SW480 (cell line): ENCODE results near the gene FXYD4.
"Not testable (repeated sequence)": the region's sequence is repeated elsewhere in the genome, so short reads cannot be mapped to it uniquely, and the experiment has no call there.

ENCODE experiments used
- DNase-seq: peaks from one replicate; pipeline ENCODE4 v3.0.0-alpha.2; 2016; ENCODE audit warnings: low spot score

Gene FXYD4, protein sequence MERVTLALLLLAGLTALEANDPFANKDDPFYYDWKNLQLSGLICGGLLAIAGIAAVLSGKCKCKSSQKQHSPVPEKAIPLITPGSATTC

DNA sequence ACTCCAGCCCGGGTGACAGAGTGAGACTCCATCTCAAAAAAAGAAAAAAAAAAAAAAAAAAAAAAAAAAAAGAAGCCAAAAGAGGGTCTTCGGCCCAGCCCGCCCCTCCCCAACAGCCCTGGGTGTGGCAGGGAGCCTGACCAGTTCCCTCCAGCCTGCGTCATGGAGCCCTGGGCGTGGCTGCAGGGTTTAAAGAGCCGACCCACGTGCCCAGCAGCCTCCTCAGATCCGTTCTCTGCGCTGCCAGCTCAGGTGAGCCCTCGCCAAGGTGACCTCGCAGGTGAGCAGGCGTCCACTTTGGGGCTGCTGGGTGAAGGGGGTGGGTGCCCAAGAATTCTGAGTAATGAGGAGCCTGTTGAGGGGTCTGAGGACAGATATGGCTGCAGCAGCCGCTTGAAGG is at the start of gene FXYD4:
TSS of gene FXYD4 (plus strand) at position 219 of the 400 bp plus-strand sequence. CDS start 2,111 bp downstream, outside the sequence.
- DNase-seq, result no peak

DNA sequence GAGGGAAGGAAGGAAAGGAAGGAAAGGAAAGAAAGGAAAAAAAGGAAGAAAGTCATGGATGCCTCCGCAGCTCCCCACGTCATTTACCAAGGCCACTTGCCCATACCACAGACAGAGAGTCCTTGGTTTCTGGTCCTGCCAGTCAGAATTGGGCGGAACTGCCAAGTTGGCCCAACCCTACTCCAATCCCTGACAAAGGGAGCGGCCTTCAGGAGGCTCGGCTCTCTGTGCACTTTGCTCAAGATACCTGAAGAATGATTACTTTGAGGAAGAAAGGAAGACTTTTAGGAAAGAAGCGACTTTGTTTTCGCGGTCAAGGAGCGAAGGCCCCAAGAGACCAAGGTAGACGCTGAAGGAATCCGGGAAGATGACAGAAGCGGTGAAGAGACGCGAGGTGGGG is 49.1 kb upstream of the FXYD4 start:
- DNase-seq, result no peak

DNA sequence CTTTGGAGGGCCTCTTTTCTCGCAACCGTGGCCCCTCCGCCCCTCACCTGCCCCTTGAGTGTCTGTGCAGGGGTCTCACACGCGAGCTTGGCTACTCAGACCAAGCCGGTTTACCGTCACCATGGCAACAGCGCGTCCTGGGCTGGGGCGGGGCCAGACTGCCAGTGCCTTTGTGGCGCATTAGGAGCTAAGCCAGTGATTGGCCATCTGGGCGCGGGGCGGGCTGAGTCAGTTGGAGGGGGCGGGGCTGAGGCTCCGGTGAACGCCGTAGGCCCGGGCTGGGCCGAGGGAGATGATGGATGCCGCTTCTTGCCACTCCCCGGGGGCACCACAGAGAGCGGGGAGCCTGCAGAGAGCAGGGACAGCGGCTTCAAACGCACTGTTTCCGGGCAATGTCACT is 48.7 kb upstream of the FXYD4 start:
- peak; percentile 46 for DNase-seq

DNA sequence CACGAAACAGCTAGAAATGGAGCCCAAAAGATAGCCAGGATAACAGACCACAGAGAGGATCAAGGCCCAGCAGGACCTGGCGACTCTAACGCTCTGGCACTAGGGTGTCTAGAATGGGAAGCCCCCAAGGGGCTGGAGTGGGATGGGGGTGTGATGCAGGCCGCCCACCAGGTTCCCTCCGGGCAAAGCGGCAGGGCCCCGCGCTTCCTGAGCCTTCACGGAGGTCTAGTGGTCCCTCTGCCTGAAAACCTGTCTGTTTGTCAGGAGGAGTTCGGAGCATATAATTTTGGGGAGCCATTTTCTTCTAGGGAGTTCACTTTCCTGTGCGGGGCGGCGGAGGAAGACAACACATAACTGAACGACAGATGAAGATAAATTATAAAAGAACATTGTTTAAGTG is 48.2 kb upstream of the FXYD4 start:
- no peak for DNase-seq

DNA sequence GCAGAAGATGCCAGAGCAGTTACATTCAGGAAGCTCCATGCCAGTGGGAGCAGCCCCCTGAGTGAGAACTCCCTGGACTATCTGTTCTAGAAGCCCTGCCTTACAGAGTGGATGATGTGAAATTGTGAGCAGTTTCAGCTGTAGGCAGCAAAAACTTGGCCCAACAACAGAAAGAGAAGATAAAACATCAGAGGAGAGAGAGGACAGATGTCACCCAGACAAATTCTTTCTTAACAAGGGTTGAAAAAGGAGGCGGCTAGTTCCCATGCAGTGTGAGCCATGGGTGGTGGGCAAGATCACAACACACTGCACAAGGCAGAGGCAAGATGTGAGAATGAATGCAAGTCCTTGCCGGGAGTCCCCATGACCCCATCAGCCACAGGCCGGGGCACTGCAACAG is 46.6 kb upstream of the FXYD4 start:
- no peak for DNase-seq

DNA sequence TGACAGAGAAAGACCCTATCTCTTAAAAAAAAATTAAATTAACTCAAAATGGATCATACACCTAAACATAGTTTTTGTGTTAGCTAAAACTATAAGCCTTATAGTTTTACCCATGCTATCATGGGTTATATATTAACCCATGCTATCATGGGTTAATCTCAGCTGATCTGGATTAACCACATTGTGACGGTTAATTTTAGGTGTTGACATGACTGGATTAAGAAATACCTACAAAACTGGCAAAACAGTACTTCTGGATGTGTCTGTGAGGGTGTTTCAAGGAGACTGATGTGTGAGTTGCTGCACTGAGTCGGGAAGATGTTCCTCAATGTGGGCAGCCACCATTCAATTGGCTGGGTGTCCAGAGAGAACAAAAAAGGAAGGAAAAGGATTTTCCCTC is 44.3 kb upstream of the FXYD4 start:
- DNase-seq, result no peak

DNA sequence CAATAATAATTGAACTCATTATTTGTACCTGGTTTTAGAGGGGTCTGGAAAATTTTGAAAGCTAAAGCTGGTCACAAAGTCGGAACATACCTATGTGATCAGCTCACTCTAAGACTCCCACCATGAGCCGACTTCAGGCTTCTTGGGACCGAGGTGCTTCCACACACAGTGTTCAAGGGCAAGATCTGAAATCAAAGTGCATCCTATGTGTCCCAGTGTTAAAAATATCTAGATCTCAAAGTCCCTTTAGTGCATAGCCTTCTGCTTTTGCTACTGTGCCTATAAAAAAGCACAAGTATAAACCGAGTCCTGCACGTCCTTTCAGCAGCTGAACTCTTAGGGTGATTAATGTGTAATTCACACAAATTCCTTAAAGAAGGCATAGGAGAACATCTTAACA is 43.5 kb upstream of the FXYD4 start:
- DNase-seq, result no peak

DNA sequence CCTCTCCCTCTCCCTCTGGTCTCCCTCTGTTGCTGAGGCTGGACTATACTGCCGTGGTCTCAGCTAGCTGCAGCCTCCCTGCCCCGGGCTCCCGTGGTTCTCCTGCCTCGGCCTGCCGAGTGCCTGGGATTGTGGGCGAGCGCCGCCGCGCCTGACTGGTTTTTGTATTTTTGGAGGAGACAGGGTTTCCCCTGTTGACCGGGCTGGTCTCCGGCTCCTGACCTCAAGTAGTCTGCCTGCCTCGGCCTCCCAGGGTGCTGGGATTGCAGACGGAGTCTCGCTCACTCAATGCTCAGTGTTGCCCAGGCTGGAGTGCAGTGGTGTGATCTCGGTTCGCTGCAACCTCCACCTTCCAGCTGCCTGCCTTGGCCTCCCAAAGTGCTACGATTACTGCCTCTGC is 42.6 kb upstream of the FXYD4 start:
- not testable (repeated sequence) for DNase-seq

DNA sequence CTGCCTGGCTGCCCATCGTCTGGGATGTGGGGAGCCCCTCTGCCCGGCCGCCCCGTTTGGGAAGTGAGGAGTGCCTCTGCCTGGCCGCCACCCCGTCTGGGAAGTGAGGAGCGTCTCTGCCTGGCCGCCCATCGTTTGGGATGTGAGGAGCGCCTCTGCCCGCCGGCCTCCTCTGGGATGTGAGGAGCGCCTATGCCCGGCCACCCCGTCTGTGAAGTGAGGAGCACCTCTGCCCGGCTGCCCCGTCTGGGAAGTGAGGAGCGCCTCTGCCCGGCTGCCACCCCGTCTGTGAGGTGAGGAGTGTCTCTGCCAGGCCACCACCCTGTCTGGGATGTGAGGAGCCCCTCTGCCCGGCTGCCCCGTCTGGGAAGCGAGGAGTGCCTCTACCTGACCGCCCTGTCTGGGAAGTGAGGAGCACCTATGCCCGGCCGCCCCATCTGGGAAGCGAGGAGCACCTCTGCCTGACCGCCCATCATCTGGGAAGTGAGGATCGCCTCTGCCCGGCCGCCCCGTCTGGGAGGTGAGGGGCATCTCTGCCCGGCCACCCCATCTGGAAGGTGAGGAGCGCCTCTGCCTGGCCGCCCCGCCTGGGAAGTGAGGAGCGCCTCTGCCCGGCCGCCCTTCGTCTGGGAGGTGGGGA is 42.1 kb upstream of the FXYD4 start:
- not testable (repeated sequence) for DNase-seq

DNA sequence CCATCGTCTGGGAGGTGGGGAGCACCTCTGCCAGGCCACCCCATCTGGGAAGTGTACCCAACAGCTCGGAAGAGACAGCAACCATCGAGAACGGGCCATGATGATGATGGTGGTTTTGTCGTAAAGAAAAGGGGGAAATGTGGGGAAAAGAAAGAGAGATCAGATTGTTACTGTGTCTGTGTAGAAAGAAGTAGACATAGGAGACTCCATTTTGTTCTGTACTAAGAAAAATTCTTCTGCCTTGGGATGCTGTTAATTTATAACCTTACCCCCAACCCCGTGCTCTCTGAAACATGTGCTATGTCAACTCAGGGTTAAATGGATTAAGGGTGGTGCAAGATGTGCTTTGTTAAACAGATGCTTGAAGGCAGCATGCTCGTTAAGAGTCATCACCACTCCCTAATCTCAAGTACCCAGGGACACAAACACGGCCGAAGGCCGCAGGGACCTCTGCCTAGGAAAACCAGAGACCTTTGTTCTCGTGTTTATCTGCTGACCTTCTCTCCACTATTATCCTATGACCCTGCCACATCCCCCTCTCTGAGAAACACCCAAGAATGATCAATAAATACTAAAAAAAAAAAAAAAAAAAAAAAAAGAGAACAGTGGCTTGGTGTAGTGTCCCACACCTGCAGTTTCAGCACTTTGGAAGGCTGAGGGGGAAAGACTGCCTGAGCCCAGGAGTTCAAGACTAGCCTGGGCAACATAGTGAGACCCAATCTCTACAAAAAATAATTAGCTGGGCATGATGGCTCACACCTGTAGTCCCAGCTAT is 41.2 kb upstream of the FXYD4 start:
- DNase-seq, result not testable (repeated sequence)

DNA sequence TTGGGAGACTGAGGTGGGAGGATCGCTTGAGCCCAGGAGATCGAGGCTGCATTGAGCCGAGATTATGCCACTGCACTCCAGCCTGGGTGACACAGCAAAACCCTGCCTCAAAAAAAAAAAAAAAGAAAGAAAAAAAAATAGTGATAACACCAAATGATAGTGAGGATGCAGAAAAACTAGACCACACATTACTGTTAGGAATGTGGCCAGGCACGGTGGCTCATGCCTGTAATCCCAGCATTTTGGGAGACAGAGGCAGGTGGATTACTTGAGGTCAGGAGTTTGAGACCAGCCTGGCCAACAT is 40.7 kb upstream of the FXYD4 start:
- DNase-seq, result not testable (repeated sequence)

DNA sequence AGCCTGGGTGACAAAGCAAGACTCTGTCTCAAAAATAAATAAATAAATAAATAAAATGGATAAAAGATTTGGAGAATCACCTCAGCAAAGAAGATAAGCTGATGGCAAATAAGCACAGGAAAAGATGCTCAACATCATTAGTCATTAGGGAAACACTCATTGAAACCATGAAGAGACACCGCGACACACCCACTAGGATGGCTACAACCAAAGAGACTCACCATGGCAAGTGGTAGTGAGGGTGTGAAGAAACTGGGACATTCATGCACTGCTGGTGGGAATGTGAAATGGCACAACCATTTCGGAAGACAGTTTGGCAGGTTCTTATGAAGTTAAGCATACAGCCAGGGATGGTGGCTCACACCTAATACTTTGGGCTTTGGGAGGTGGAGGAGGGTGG is 37.8 kb upstream of the FXYD4 start:
- DNase-seq, result no peak

DNA sequence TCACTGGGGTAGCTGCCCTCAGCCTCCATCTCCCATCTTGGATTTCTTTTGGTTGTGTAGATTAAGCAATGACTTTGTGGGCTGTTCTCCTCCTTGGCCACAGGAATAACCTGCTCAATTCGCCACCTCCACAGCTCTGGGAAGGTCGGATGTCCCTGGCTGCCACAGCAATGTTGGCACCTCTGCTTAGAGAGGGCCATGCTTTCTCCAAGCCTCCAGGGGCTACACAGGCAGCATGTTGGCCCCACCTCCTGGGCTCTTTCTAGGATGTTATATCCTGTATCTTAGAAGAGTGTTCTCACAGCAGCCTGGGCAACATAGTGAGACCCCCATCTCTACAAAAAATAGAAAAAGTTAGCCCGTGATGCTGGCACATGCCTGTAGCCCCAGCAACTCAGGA is 35.4 kb upstream of the FXYD4 start:
- no peak for DNase-seq

DNA sequence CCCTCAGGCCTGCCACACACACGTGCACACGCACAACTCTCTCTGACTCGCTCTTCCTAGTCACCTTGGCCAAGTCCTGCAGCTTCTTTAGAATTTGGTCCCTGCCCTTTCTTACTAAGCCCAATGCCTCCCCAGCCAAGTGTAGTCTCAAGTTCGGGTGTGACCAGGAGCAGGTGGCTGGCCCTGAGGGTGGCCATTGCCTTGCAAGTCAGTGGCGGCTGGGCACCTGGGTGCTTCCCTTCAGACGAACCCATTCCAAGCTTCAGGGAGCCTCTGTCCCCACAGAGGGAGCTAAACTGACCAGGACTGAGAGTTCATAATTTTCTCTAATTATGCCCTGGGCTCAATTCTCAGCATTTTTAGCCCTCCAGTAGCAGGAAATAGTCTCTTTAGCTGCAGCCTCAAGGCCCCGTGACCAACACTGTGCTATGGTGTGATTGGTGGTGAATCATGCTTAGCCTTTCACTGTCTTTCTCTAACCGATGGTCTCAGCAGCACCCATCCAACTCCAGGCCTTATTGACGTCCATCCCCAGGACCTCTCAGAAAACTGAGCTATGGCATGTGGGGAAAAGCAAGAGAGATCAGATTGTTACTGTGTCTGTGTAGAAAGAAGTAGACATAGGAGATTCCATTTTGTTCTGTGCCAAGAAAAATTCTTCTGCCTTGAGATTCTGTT is 34.7 kb upstream of the FXYD4 start:
- DNase-seq, result no peak

DNA sequence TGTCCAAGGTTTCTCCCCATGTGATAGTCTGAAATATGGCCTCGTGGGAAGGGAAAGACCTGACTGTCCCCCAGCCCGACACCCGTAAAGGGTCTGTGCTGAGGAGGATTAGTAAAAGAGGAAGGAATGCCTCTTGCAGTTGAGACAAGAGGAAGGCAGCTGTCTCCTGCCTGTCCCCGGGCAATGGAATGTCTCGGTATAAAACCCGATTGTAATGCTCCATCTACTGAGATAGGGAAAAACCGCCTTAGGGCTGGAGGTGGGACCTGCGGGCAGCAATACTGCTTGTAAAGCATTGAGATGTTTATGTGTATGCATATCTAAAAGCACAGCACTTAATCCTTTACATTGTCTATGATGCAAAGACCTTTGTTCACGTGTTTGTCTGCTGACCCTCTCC is 33.9 kb upstream of the FXYD4 start:
- not testable (repeated sequence) for DNase-seq

DNA sequence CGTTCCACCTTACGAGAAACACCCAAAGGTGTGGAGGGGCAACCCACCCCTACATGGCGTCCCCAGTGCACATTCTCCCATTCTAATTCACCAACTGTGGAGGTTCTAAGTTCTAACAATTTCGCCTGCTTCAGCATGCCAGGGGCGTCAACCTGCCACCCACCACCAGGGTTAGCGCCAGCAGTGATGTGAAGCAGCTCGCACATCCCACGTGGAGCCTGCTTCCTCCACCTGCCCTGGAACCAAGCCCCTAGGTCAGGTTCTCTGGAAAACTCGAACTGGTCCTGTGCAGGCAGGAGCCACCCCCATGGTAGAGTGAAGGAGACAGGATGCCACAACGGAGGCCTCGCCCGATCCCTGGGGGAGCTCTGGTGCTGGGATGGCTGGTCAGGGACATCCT is 33.3 kb upstream of the FXYD4 start:
- no peak for DNase-seq

DNA sequence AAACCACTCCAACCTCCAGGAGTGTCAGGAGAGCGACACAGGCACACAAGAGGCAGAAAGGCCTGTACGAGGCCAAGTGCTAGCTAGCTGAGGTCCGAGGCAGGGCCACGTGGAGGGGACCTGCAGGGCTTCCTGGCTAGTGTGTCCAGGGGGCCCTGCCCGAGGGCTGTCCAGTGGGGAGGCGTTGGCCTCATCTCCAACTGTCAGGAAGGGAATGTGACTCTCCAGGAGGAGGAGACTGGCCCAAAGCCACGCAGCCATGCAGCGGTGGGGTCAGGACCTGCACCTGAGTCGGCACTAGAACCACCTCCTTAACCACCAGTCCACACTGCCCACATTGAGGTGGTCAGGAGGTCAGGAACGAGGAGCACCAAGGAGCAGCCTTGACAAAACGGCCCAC is 32.3 kb upstream of the FXYD4 start:
- no peak for DNase-seq

DNA sequence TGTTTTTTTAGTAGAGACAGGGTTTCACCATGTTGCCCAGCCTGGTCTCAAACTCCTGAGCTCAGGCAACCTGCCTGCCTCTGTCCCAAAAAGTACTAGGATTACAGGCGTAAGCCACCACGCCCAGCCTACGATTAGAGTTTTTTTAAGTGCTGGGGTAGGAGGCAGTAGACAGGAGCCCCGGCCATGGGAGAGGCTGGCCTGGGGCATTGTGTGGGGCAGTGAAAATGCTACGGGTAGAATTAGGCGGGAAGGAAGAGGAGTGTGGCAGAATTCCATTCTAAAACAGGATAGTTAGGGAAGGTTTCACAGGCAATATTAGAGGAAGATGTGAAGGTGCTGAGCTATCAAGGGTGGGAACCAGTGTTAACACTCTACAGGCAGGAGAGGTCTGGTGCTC is 31.3 kb upstream of the FXYD4 start:
- no peak for DNase-seq

DNA sequence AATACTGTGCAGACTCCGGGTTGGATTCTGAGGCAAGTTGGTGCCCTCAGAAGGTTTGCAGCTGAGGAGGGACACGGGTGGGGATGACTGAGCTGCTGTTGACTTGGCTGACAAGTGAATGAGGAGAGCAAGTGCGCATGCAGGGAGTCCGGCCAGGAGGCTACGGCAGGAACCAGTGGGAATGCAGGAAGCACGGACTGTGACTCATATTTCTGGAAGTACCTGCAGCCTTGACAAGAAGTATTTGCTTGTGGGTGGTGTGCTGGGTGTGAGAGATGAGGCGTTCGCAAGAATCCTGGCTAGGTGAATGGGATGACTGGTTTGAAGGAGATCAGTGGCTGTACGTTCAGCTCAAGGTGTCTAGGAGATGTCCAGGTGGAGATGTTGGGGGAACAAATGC is 30.8 kb upstream of the FXYD4 start:
- DNase-seq, result peak; percentile 66

DNA sequence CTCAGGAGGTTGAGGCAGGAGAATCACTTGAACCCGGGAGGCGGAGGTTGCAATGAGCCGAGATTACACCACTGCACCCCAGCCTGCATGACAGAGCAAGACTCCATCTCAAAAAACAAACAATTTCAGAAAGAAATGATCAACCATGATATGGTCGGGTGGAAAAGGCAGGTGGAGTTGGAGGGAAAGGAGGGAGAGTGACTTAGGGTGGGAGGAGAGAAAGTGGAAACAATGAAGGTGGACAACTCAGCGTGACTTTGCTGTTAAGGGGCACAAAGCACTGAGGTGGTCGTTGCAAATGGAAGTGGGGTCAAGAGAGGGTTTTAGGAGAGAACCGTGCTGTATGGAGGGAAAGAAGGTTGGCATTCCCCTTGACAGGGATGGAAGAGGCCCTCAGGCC is 30.0 kb upstream of the FXYD4 start:
- no peak for DNase-seq

DNA sequence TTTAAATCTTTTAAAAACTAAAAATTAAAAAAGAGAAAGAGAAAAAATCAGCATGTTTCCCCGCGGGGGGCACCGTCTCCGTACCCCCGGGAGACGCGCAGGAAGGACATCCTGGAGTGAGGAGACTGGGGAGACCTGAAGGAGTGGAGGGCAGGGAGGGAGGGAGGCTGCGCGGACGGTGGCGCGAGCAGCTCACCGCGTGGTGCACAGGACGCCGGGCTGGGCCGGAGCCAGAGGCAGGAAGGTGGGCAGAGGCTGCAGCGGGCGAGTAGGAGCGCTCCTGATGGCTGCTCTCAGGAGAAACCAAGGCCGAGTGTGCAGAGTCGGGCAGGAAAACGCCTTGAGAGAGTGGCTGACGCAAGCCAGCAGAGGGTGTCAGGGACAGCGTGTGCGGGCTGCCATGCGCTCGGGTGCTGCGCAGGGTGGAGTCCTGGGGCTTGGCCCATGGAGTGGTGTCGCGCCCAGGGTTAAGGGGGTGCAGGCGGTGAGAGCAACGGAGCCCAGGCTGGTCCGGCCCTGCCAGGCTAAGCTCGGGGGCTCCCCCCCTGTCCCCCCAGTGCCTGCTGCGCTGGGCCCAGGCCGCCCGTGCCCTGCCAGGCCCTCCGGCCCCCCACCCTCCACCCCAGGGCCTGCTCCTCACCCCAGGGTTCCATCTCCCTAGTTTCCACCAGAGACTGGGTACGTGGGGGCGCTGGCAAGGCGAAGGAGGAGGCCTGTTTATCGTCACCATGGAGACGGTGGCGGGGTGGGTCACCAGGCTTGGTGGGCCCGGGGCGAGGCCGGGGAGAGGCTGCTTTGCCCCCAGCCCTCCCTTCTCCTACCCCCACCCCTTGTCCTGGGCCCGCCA is 28.9 kb upstream of the FXYD4 start:
- DNase-seq, result no peak

DNA sequence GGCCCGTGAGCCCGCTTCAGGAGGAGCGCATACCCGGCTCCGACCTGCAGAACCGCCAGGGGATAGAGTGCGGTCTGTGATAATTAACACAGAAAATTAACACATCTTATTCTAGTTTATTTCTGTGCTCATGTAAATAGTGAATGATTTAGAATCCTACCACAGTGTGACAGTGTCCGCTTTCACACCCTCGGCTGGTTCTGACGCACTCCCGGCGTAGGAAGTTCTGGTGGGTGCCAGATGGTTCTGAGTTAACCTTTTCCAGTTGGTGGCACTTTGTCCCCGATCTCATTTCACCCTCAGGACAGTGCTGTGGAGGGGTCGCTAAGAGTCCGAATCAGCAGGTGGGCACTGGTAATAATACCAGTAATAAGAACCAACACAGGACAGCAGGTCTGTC is 28.3 kb upstream of the FXYD4 start:
- DNase-seq, result no peak
